Measurements from ENCODE around the gene TBC1D4.

DNA sequence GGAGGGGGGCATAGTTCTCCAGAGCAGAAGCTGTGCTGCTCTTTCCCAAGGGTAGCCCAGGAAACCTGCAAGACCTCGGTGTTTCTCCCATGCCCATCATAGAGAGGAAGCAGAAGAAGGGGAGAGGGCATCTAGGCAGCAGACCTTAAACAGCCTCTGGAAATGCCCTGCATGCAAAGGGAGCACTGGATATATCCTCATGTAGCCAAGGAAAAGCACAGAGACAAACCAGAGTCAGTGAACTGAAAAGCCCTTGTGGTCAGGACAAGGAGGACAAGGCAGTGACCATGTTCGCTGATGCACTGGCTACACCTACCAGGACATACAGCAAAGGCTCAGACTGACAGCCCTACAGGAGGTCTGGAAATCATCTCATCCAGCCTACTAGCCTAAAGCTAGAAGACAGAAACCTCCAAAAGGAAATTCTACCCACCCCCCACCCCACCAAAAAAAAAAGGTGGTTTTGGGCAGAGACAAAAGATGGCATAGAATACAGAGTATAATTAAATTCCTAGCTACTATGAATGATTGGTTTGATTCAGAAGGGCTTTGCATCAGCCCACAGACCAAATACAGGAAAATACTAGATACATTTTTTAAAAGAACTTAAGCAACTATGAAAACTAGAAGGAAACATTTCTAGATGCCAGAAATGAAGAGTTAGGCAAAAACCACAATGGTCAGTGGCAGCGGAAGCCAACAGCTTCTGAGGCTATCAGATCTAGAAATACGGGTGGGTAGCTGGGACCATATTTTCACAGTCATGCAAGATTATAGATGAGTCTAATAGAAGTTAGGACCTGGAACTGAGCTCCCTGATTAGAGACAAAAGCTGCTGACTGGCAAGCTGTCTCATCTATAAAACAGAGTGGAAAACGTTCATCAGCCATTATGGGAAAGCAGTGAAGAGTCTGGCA lies 4.4 kb upstream of the TBC1D4 start:
- TF ChIP-seq, protein P1, sequence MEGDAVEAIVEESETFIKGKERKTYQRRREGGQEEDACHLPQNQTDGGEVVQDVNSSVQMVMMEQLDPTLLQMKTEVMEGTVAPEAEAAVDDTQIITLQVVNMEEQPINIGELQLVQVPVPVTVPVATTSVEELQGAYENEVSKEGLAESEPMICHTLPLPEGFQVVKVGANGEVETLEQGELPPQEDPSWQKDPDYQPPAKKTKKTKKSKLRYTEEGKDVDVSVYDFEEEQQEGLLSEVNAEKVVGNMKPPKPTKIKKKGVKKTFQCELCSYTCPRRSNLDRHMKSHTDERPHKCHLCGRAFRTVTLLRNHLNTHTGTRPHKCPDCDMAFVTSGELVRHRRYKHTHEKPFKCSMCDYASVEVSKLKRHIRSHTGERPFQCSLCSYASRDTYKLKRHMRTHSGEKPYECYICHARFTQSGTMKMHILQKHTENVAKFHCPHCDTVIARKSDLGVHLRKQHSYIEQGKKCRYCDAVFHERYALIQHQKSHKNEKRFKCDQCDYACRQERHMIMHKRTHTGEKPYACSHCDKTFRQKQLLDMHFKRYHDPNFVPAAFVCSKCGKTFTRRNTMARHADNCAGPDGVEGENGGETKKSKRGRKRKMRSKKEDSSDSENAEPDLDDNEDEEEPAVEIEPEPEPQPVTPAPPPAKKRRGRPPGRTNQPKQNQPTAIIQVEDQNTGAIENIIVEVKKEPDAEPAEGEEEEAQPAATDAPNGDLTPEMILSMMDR (IDR thresholded peaks at IDR 0.05): no peak
- TF ChIP-seq POLR2AphosphoS5 (IDR thresholded peaks at IDR 0.05): no peak
